ENCODE results near the gene PTPRN2. TPM values are rescaled to one million over a fixed set of nuclear protein-coding genes. Genes with fewer than 3 reads are reported as not detected.
"Not testable (repeated sequence)": the region's sequence is repeated elsewhere in the genome, so short reads cannot be mapped to it uniquely, and the experiment has no call there.

PTPRN2 gene
- total RNA-seq, 2 experiments from 2014 or later = 0.46 to 0.51 TPM

DNA sequence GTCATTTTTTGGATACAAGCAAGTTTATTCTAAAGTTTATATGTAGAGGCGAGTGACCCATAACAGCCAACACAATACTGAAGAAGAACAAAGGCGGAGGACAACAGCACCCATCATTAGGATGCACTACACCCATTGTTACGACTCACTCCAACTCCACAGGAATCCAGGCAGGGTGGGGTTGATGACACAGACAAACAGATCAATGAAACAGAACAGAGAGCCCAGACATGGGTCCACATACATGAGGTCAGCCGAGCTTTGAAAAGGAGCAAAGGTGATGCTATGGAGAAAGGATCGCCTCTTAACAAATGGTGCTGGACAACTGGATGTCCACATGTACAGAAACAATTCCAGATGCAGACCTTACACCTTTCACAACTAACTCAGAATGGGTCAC, 426.4 kb downstream of the PTPRN2 start:
- no peaks in the 10 kb centered on the region for H3K9me3 Mint-ChIP-seq (ENCODE audit: low read depth)
- POLR2A ChIA-PET = no interaction called here
- ATAC-seq = no peak
- CTCF ChIA-PET = no interaction called here
- H3K27ac Mint-ChIP-seq = no peak overlapping the region
- H3K36me3 Mint-ChIP-seq (ENCODE audit: low read depth) = no peaks in the 10 kb centered on the region
- DNase-seq = no peak
- no peaks in the 10 kb centered on the region for H3K4me1 Mint-ChIP-seq
- intact Hi-C loops (cut with DNase I, micrococcal nuclease) = no loop called here
- H3K27me3 Mint-ChIP-seq = no peaks in the 10 kb centered on the region
- H3K4me3 Mint-ChIP-seq = no peak overlapping the region

DNA sequence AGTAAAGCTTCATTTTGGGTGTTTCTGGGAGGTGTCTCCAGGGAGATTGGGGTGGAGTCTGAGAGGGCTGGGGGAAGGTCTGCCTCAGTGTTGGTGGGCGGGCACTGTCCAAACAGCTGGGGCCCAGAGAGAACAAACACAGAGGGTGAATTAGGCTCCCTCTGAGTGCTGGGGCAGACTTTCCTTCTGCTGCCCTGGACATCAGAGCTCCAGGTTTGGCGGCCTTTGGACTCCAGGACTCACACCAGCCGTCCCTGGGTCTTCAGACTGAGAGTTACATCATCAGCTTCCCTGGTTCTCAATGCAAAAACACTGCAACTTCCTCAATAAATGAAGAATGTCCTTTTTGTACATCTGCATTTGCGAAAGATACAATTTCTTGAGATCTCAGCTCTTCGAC, 427.4 kb downstream of the PTPRN2 start:
- Mint-ChIP-seq H3K36me3 (ENCODE audit: low read depth) (no peaks in the 10 kb centered on the region), H3K9me3 (ENCODE audit: low read depth) (peaks cover 5% of the 10 kb centered on the region), H3K27me3 (peaks cover 5% of the 10 kb centered on the region), H3K27ac (no peak overlapping the region), H3K4me1 (no peaks in the 10 kb centered on the region), H3K4me3 (no peak overlapping the region)
- DNase-seq (no peak), ATAC-seq (no peak)
- ChIA-PET CTCF (no interaction called here), POLR2A (no interaction called here)
- intact Hi-C loops (cut with DNase I, micrococcal nuclease) = no loop called here

DNA sequence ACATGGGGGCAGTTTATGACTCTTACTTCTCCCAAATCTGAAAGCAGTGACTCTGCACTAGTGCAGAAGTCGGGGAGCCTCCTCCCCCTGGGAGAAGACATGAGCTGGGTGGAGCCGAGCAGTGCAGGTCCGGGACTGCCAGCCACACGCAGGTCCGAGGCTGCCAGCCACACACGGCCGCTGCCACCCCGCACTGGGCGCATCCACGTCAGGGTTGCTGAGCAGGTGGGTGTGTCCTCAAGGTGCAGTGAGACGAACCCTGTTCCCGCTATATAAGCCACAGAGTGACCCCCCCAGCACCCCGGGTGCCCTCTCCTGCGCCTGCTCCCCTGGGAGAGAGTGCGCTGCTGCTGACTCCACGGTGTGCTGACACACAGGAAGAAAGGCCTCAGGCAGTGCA, 430.2 kb downstream of the PTPRN2 start:
- ATAC-seq = no peak
- CTCF ChIA-PET = no interaction called here
- H3K4me3 Mint-ChIP-seq = no peak overlapping the region

GRCh38 chr7:158151273-158151672, 436.4 kb downstream of the PTPRN2 start:
- CTCF ChIA-PET; H3K4me3 Mint-ChIP-seq; H3K27ac Mint-ChIP-seq; POLR2A ChIA-PET; intact Hi-C loops (cut with DNase I, micrococcal nuclease); H3K4me1 Mint-ChIP-seq; H3K9me3 Mint-ChIP-seq (ENCODE audit: low read depth); H3K27me3 Mint-ChIP-seq; H3K36me3 Mint-ChIP-seq (ENCODE audit: low read depth); ATAC-seq: not testable (repeated sequence)
- DNase-seq = peak; percentile 13

More for the DNA sequence above, 430.2 kb downstream of the PTPRN2 start:
- no peak for DNase-seq
- intact Hi-C loops (cut with DNase I, micrococcal nuclease) = no loop called here
- Mint-ChIP-seq H3K36me3 (ENCODE audit: low read depth) (no peaks in the 10 kb centered on the region), H3K9me3 (ENCODE audit: low read depth) (peaks cover 6% of the 10 kb centered on the region), H3K27ac (no peak overlapping the region), H3K4me1 (no peaks in the 10 kb centered on the region), H3K27me3 (peaks cover 5% of the 10 kb centered on the region)
- POLR2A ChIA-PET = no interaction called here

DNA sequence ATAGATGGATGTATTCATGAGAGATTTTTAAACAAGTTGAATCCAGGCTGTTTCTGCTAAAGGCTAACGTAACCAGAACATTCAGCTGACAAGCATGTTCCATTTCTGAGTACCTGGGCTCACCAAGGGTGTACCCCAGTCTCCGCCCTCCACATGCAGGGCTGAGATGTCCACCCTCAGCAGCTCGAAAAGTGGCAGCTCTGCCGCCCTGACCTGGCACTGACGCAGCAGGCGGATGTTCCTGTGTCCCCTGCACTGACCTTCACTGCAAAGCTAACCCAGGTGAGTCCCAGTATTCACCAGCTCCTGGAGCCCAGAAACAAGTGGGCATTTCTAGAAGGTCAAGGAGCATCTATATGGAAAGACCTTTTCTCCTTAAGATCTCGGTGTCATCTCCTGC, 437.4 kb downstream of the PTPRN2 start:
- CTCF ChIA-PET = no interaction called here

DNA sequence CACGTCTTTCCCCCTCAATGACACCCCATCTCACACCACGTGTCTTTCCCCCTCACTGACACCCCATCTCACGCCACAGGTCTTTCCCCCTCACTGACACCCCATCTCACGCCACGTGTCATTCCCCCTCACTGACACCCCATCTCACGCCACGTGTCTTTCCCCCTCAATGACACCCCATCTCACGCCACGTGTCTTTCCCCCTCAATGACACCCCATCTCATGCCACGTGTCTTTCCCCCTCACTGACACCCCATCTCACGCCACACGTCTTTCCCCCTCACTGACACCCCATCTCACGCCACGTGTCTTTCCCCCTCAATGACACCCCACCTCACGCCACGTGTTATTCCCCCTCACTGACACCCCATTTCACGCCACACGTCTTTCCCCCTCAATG, 440.2 kb downstream of the PTPRN2 start:
- H3K4me1 Mint-ChIP-seq; POLR2A ChIA-PET; H3K9me3 Mint-ChIP-seq (ENCODE audit: low read depth); H3K27me3 Mint-ChIP-seq; intact Hi-C loops (cut with DNase I, micrococcal nuclease); H3K36me3 Mint-ChIP-seq (ENCODE audit: low read depth); ATAC-seq; H3K27ac Mint-ChIP-seq; H3K4me3 Mint-ChIP-seq; DNase-seq; CTCF ChIA-PET: not testable (repeated sequence)

More for the DNA sequence above, 437.4 kb downstream of the PTPRN2 start:
- H3K4me3 Mint-ChIP-seq = no peak overlapping the region
- ATAC-seq = no peak
- H3K36me3 Mint-ChIP-seq (ENCODE audit: low read depth) = no peaks in the 10 kb centered on the region
- POLR2A ChIA-PET = no interaction called here
- peaks cover under 1% of the 10 kb centered on the region for H3K27me3 Mint-ChIP-seq
- no peak for DNase-seq
- H3K4me1 Mint-ChIP-seq = no peaks in the 10 kb centered on the region
- no peak overlapping the region for H3K27ac Mint-ChIP-seq
- peaks cover 1% of the 10 kb centered on the region for H3K9me3 Mint-ChIP-seq (ENCODE audit: low read depth)
- intact Hi-C loops (cut with DNase I, micrococcal nuclease) = no loop called here

- intact Hi-C loops (cut with DNase I, micrococcal nuclease) = no loop called here
- Mint-ChIP-seq H3K9me3 (ENCODE audit: low read depth) (peaks cover 3% of the 10 kb centered on the region), H3K27ac (no peak overlapping the region), H3K4me1 (no peaks in the 10 kb centered on the region), H3K4me3 (no peak overlapping the region), H3K36me3 (ENCODE audit: low read depth) (no peaks in the 10 kb centered on the region), H3K27me3 (no peaks in the 10 kb centered on the region)
- DNase-seq = no peak
- ATAC-seq = no peak
- ChIA-PET POLR2A (no interaction called here), CTCF (interaction anchor here (0.7 kb wide), 1 partner anchor 470 kb away, joined by 3 read pairs; no protein-coding TSS in a partner anchor)
Measured at GRCh38 chr7:158145370-158145769, 442.3 kb downstream of the PTPRN2 start.

- DNase-seq (no peak), ATAC-seq (no peak)
- Mint-ChIP-seq H3K4me1 (no peaks in the 10 kb centered on the region), H3K9me3 (ENCODE audit: low read depth) (peaks cover 3% of the 10 kb centered on the region), H3K36me3 (ENCODE audit: low read depth) (no peaks in the 10 kb centered on the region), H3K27me3 (no peaks in the 10 kb centered on the region), H3K4me3 (no peak overlapping the region), H3K27ac (no peak overlapping the region)
- intact Hi-C loops (cut with DNase I, micrococcal nuclease) = no loop called here
- CTCF ChIA-PET = no interaction called here
- POLR2A ChIA-PET = no interaction called here
Measured at GRCh38 chr7:158143196-158144120, 444.2 kb downstream of the PTPRN2 start.

GRCh38 chr7:158142657-158143056, 445.0 kb downstream of the PTPRN2 start:
- POLR2A ChIA-PET = no interaction called here
- no peak overlapping the region for H3K27ac Mint-ChIP-seq
- peaks cover 2% of the 10 kb centered on the region for H3K27me3 Mint-ChIP-seq
- no peaks in the 10 kb centered on the region for H3K4me1 Mint-ChIP-seq
- intact Hi-C loops (cut with DNase I, micrococcal nuclease) = no loop called here
- H3K36me3 Mint-ChIP-seq (ENCODE audit: low read depth) = no peaks in the 10 kb centered on the region
- CTCF ChIA-PET = no interaction called here
- no peak overlapping the region for H3K4me3 Mint-ChIP-seq
- peaks cover 3% of the 10 kb centered on the region for H3K9me3 Mint-ChIP-seq (ENCODE audit: low read depth)
- DNase-seq = no peak
- ATAC-seq = no peak

DNA sequence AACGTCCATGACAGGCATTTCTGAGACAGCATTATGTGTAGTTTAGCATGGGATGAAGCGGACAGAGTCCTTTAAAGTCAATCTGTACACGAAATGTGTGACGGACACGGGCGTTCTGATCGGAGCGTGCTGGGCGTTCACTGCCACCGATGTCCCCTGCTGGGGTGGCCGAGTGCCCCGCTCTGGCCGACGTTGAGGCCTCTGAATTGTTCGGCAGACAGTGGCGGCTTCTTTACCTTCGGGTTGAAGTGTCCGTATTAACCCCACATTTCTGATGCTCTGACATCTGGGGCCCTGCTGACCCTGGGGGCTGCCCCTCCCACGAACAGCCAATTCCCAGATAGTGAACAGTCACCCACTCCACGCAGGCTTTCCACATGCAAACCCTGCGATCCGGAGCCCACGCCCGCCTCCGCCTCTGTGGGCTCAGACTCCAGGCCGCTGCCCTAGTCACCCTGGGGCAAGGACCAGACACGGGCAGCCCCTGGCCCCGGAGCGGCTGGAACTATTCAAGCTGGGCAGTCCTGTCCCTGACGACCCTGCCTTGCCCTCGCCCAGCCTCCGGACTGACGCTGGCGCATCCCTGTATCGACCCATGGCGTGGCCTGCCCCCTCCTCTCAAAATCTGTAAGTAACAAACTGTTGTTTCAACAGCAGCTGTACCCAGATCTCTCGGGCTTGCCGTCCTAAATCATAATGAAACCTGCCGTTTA, 445.7 kb downstream of the PTPRN2 start:
- no peak for DNase-seq
- CTCF ChIA-PET = no interaction called here
- POLR2A ChIA-PET = no interaction called here

GRCh38 chr7:158141221-158141582, 446.4 kb downstream of the PTPRN2 start:
- Mint-ChIP-seq H3K27ac (no peak overlapping the region), H3K4me3 (no peak overlapping the region), H3K27me3 (peaks cover 2% of the 10 kb centered on the region), H3K9me3 (ENCODE audit: low read depth) (peaks cover 3% of the 10 kb centered on the region), H3K36me3 (ENCODE audit: low read depth) (no peaks in the 10 kb centered on the region), H3K4me1 (no peaks in the 10 kb centered on the region)
- POLR2A ChIA-PET = no interaction called here
- no peak for DNase-seq
- no peak for ATAC-seq
- intact Hi-C loops (cut with DNase I, micrococcal nuclease) = no loop called here
- CTCF ChIA-PET = no interaction called here

More for the DNA sequence above, 445.7 kb downstream of the PTPRN2 start:
- Mint-ChIP-seq H3K4me3 (no peak overlapping the region), H3K27ac (no peak overlapping the region), H3K9me3 (ENCODE audit: low read depth) (peaks cover 3% of the 10 kb centered on the region), H3K27me3 (peaks cover 2% of the 10 kb centered on the region), H3K4me1 (no peaks in the 10 kb centered on the region), H3K36me3 (ENCODE audit: low read depth) (no peaks in the 10 kb centered on the region)
- no peak for ATAC-seq
- intact Hi-C loops (cut with DNase I, micrococcal nuclease) = no loop called here

GRCh38 chr7:158140538-158141220, 446.9 kb downstream of the PTPRN2 start:
- DNase-seq (no peak), ATAC-seq (no peak)
- ChIA-PET POLR2A (no interaction called here), CTCF (no interaction called here)
- H3K4me3 Mint-ChIP-seq = no peak overlapping the region
- no peak overlapping the region for H3K27ac Mint-ChIP-seq
- H3K4me1 Mint-ChIP-seq = no peaks in the 10 kb centered on the region
- intact Hi-C loops (cut with DNase I, micrococcal nuclease) = no loop called here
- H3K36me3 Mint-ChIP-seq (ENCODE audit: low read depth) = no peaks in the 10 kb centered on the region
- peaks cover 3% of the 10 kb centered on the region for H3K9me3 Mint-ChIP-seq (ENCODE audit: low read depth)
- H3K27me3 Mint-ChIP-seq = peaks cover 2% of the 10 kb centered on the region
